Fibroblast of lung (primary cell): Measurements from ENCODE around the gene TGFBRAP1. TPM values are rescaled to one million over a fixed set of nuclear protein-coding genes. Genes with fewer than 3 reads are reported as not detected.

Source experiments
- DNase-seq, 2 donors: peaks; one replicate each; pipeline versions ENCODE4 v3.0.0 to v3.0.0-alpha.2; 2010; ENCODE audit warnings: low read depth in 2 of 2
- H2AFZ ChIP-seq: 2 replicates; pipeline ENCODE4 v1.5.1; 2012; ENCODE audit warnings: low read length, control low read depth, inconsistent platforms
- H3K27ac ChIP-seq: 2 replicates; pipeline ENCODE4 v1.5.1; 2011; ENCODE audit warnings: low read length, control low read depth; ENCODE audit not compliant: insufficient read depth
- H3K27me3 ChIP-seq: 2 replicates; pipeline ENCODE4 v1.5.1; 2011; ENCODE audit warnings: mild to moderate bottlenecking, low read length; ENCODE audit not compliant: control insufficient read depth, insufficient read depth
- H3K36me3 ChIP-seq: 2 replicates; pipeline ENCODE4 v1.5.1; 2011; ENCODE audit warnings: low read length; ENCODE audit not compliant: control insufficient read depth, insufficient read depth
- H3K4me1 ChIP-seq: 2 replicates; pipeline ENCODE4 v1.5.1; 2011; ENCODE audit warnings: low read length; ENCODE audit not compliant: control insufficient read depth, insufficient read depth; ENCODE audit errors: extremely low read depth
- H3K4me2 ChIP-seq: 2 replicates; pipeline ENCODE4 v1.5.1; 2011; ENCODE audit warnings: low read length, control low read depth; ENCODE audit not compliant: insufficient read depth; ENCODE audit errors: extremely low read depth
- H3K4me3 ChIP-seq, 4 experiments: fragments of 200-600 bp in 1 of 4; sonication (generic) in 1 of 4; replicated peaks in 1 of 4; 2 replicates each; pipeline ENCODE4 v1.5.1; 2011 to 2016; ENCODE audit warnings: low read length in 4 of 4, low read depth in 3 of 4, mild to moderate bottlenecking in 3 of 4, control low read depth in 2 of 4, inconsistent platforms in 1 of 4, mixed read lengths in 1 of 4; ENCODE audit not compliant: insufficient read depth in 1 of 4; ENCODE audit errors: control extremely low read depth in 1 of 4
- H3K79me2 ChIP-seq: 2 replicates; pipeline ENCODE4 v1.5.1; 2012; ENCODE audit warnings: mild to moderate bottlenecking, low read length, inconsistent platforms; ENCODE audit not compliant: control insufficient read depth, insufficient read depth
- H3K9ac ChIP-seq: 2 replicates; pipeline ENCODE4 v1.5.1; 2011; ENCODE audit warnings: mild to moderate bottlenecking, low read length, control low read depth; ENCODE audit not compliant: insufficient read depth
- H3K9me3 ChIP-seq: 2 replicates; pipeline ENCODE4 v1.5.1; 2012; ENCODE audit warnings: low read depth, low read length; ENCODE audit not compliant: control insufficient read depth, insufficient read depth
- H4K20me1 ChIP-seq: 2 replicates; pipeline ENCODE4 v1.5.1; 2011; ENCODE audit warnings: low read length; ENCODE audit not compliant: control insufficient read depth, insufficient read depth; ENCODE audit errors: extremely low read depth
- EZH2 ChIP-seq: IDR thresholded peaks from 2 replicates; pipeline ENCODE4 v1.5.1; 2012; ENCODE audit warnings: low read length, control low read depth, mild to moderate bottlenecking; ENCODE audit errors: missing control alignments
- polyA plus RNA-seq, 2 donors: library from polyadenylated mRNA; depleted of rRNA in 1 of 2; stranded (reverse) in 1 of 2; unstranded in 1 of 2; fragments of >200 nt; gene quantifications; 2 replicates each; pipeline ENCODE4 v1.2.1, GENCODE V29; 2011 to 2012; ENCODE audit warnings: missing spikeins in 1 of 2
- total RNA-seq: library from RNA; depleted of rRNA; stranded (reverse); fragments of >200 nt; gene quantifications from 2 replicates; pipeline ENCODE4 v1.2.1, GENCODE V29; 2014
- TF ChIP-seq, protein P1 (sequence below), 2 donors: IDR thresholded peaks in 1 of 2; conservative IDR thresholded peaks in 1 of 2; 1 replicate in 1 of 2; 2 replicates in 1 of 2; pipeline ENCODE4 v1.5.1; 2011 to 2012; ENCODE audit warnings: low read length in 2 of 2, control low read depth in 1 of 2, inconsistent platforms in 1 of 2, low read depth in 1 of 2, mild to moderate bottlenecking in 1 of 2

The TGFBRAP1 gene
- total and polyA plus RNA-seq, 2 donors (not counting 1 experiment from before 2014, with no cell fraction given), result 8.5 to 14.9 TPM

- peak overlapping the region; percentile 92 for H3K27ac ChIP-seq
- H3K36me3 ChIP-seq, result peaks cover 32% of the 10 kb centered on the region
- no peak overlapping the region for H3K4me2 ChIP-seq
- no peaks in the 10 kb centered on the region for H4K20me1 ChIP-seq
- DNase-seq, result no peak
- no peaks in the 10 kb centered on the region for H3K27me3 ChIP-seq
- H3K9ac ChIP-seq, result no peak overlapping the region
- H2AFZ ChIP-seq, result no peak overlapping the region
- H3K9me3 ChIP-seq, result no peaks in the 10 kb centered on the region
- peaks cover 70% of the 10 kb centered on the region for H3K79me2 ChIP-seq
- TF ChIP-seq, protein P1, sequence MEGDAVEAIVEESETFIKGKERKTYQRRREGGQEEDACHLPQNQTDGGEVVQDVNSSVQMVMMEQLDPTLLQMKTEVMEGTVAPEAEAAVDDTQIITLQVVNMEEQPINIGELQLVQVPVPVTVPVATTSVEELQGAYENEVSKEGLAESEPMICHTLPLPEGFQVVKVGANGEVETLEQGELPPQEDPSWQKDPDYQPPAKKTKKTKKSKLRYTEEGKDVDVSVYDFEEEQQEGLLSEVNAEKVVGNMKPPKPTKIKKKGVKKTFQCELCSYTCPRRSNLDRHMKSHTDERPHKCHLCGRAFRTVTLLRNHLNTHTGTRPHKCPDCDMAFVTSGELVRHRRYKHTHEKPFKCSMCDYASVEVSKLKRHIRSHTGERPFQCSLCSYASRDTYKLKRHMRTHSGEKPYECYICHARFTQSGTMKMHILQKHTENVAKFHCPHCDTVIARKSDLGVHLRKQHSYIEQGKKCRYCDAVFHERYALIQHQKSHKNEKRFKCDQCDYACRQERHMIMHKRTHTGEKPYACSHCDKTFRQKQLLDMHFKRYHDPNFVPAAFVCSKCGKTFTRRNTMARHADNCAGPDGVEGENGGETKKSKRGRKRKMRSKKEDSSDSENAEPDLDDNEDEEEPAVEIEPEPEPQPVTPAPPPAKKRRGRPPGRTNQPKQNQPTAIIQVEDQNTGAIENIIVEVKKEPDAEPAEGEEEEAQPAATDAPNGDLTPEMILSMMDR (conservative IDR thresholded peaks at IDR 0.05 in 1 of 2, IDR thresholded peaks at IDR 0.05 in 1 of 2; ENCODE audit: low read depth in 1 of 2, low read length in 2 of 2), result no peak
- no peak for TF ChIP-seq EZH2
- H3K4me1 ChIP-seq, result peaks cover 57% of the 10 kb centered on the region
- H3K4me3 ChIP-seq, result no peak overlapping the region
These were observed 48.8 kb upstream of the TGFBRAP1 start for GRCh38 chr2:105378276-105378840.

DNA sequence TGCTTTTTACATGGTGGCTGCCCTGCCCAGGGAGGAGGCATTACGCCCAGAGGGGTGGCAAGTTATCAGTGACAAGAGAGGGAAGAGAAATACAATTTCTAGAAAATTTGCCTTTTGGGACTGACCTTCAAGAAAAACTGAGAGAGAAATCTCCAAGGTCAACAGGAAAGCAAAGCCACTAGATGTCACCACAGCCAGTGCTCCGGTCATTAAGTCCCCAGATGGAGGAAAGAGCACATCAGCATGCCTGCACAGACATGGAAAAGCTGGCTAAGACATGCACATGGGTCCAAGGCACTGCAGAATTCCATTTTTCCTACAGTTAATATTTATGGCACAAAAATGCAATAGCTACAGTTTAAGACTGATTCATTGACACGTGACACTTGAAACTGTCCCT lies 48.3 kb upstream of the TGFBRAP1 start:
- Histone ChIP-seq H2AFZ (no peak overlapping the region), H3K9ac (no peak overlapping the region), H3K27me3 (no peaks in the 10 kb centered on the region), H3K4me2 (no peak overlapping the region), H4K20me1 (no peaks in the 10 kb centered on the region), H3K79me2 (peaks cover 72% of the 10 kb centered on the region), H3K4me3 (no peak overlapping the region), H3K4me1 (peaks cover 62% of the 10 kb centered on the region), H3K36me3 (peaks cover 36% of the 10 kb centered on the region), H3K9me3 (no peaks in the 10 kb centered on the region), H3K27ac (peak overlapping the region; percentile 92)
- DNase-seq, result no peak
- TF ChIP-seq, protein P1 (conservative IDR thresholded peaks at IDR 0.05 in 1 of 2, IDR thresholded peaks at IDR 0.05 in 1 of 2; ENCODE audit: low read depth in 1 of 2, low read length in 2 of 2), result no peak
- TF ChIP-seq EZH2, result no peak

GRCh38 chr2:105376789-105377240 lies 47.3 kb upstream of the TGFBRAP1 start:
- Histone ChIP-seq H3K4me1 (peaks cover 66% of the 10 kb centered on the region), H3K9ac (no peak overlapping the region), H2AFZ (no peak overlapping the region), H3K9me3 (no peaks in the 10 kb centered on the region), H3K27me3 (no peaks in the 10 kb centered on the region), H3K79me2 (peaks cover 65% of the 10 kb centered on the region), H4K20me1 (no peaks in the 10 kb centered on the region), H3K36me3 (peaks cover 33% of the 10 kb centered on the region), H3K4me3 (no peak overlapping the region), H3K27ac (peak overlapping the region; percentile 92), H3K4me2 (no peak overlapping the region)
- peak; percentile 78 to 92 for DNase-seq
- TF ChIP-seq EZH2, result no peak
- TF ChIP-seq, protein P1 (conservative IDR thresholded peaks at IDR 0.05 in 1 of 2, IDR thresholded peaks at IDR 0.05 in 1 of 2; ENCODE audit: low read depth in 1 of 2, low read length in 2 of 2), result no peak
